Activated effector memory CD4-positive, alpha-beta T cell treated with anti-CD3 and anti-CD28 coated beads, Interleukin-2, amount 50 U/mL, for 16 hours (primary cell): ENCODE data around the gene KRTAP3-1.
"Not testable (repeated sequence)": the region's sequence is repeated elsewhere in the genome, so short reads cannot be mapped to it uniquely, and the experiment has no call there.

Experiments used
- DNase-seq: peaks from one replicate; pipeline ENCODE4 v3.0.0-alpha.2; 2020

Gene KRTAP3-1

GRCh38 chr17:41013606-41014005 is 4.7 kb upstream of the KRTAP3-1 start:
- no peak for DNase-seq

GRCh38 chr17:41013181-41013580 is 4.3 kb upstream of the KRTAP3-1 start:
- no peak for DNase-seq

GRCh38 chr17:41012326-41013120 is 3.6 kb upstream of the KRTAP3-1 start:
- no peak for DNase-seq

- no peak for DNase-seq
Observed at GRCh38 chr17:41010441-41010840, 1.5 kb upstream of the KRTAP3-1 start.

GRCh38 chr17:41009936-41010335 is 1.0 kb upstream of the KRTAP3-1 start:
- no peak for DNase-seq

GRCh38 chr17:41009301-41009760 is 403 bp upstream of the KRTAP3-1 start:
- no peak for DNase-seq

- DNase-seq = no peak
Observed at GRCh38 chr17:41004397-41004796, 4.5 kb downstream of the KRTAP3-1 start.

- DNase-seq = no peak
Observed at GRCh38 chr17:41003926-41004325, 5.0 kb downstream of the KRTAP3-1 start.

- DNase-seq = no peak
Observed at GRCh38 chr17:41002814-41003213, 6.1 kb downstream of the KRTAP3-1 start.

GRCh38 chr17:41001795-41002194 is 7.1 kb downstream of the KRTAP3-1 start:
- no peak for DNase-seq

GRCh38 chr17:40999563-40999962 is 9.4 kb downstream of the KRTAP3-1 start, which contains the start of gene KRTAP3-2:
Gene KRTAP3-2 (minus strand): TSS chr17:40999906. CDS start chr17:40999853, 53 bp downstream.
- not testable (repeated sequence) for DNase-seq

GRCh38 chr17:40997361-40997760 is 11.6 kb downstream of the KRTAP3-1 start:
- no peak for DNase-seq

- no peak for DNase-seq
Observed at GRCh38 chr17:40996829-40997228, 12.1 kb downstream of the KRTAP3-1 start.

GRCh38 chr17:40995116-40995515 is 13.8 kb downstream of the KRTAP3-1 start:
- DNase-seq = no peak

- DNase-seq = no peak
Observed at GRCh38 chr17:40993839-40994238, 15.1 kb downstream of the KRTAP3-1 start, which contains the start of gene KRTAP3-3. Gene KRTAP3-3 (minus strand): TSS chr17:40994164. CDS start chr17:40994097, 67 bp downstream.

GRCh38 chr17:40993084-40993483 is 15.8 kb downstream of the KRTAP3-1 start:
- no peak for DNase-seq

- no peak for DNase-seq
Observed at GRCh38 chr17:40992666-40993065, 16.3 kb downstream of the KRTAP3-1 start.

- no peak for DNase-seq
Observed at GRCh38 chr17:40986920-40987319, 22.0 kb downstream of the KRTAP3-1 start.

GRCh38 chr17:40984226-40984625 is 24.7 kb downstream of the KRTAP3-1 start, which contains the start of gene KRT40:
Gene KRT40 (minus strand): TSS chr17:40984326. CDS start chr17:40984273, 53 bp downstream.
- DNase-seq = no peak

- no peak for DNase-seq
Observed at GRCh38 chr17:40981115-40981514, 27.8 kb downstream of the KRTAP3-1 start.

- DNase-seq = no peak
Observed at GRCh38 chr17:40980596-40980995, 28.3 kb downstream of the KRTAP3-1 start.

- no peak for DNase-seq
Observed at GRCh38 chr17:40980117-40980516, 28.8 kb downstream of the KRTAP3-1 start.

- DNase-seq = no peak
Observed at GRCh38 chr17:40978575-40979151, 30.3 kb downstream of the KRTAP3-1 start.

- no peak for DNase-seq
Observed at GRCh38 chr17:40975516-40975915, 33.4 kb downstream of the KRTAP3-1 start.
